ENCODE results near the gene GINS2.

Gene GINS2

DNA sequence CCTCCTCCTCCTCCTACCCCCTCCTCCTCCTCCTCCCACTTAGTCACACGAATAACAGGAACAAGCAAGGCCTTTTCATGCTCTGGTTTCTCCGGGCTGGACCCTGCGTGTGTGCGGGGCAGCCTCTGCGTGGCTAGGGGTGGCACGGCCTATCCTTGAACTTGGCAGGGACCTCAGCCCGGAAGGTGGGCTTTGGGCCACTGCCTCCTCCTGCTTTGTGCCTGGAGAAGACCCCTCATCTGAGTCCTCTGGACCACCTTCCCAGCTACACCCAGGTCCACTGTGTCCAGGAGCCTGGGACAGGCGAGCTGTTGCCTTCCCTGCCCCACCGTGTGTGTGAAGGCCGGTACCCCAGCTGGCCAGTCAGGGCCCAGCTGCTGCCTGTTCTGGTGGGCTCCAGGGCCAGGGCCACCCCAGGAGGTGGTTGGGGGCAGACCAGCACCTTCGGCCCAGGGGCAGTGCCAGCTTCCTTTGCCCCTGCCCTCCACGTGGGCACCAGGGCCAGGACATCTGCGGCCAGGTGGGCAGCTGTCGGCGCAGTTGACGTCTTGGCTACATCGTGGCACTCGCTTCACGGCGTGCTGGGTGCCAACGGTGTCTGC is 35.4 kb downstream of the GINS2 start:
- no peak for DNase-seq (ENCODE audit: low read depth)
- H3K4me3 ChIP-seq (ENCODE audit: control insufficient read depth, low read depth, low read length) = no peak overlapping the region
- TF ChIP-seq, protein P1, sequence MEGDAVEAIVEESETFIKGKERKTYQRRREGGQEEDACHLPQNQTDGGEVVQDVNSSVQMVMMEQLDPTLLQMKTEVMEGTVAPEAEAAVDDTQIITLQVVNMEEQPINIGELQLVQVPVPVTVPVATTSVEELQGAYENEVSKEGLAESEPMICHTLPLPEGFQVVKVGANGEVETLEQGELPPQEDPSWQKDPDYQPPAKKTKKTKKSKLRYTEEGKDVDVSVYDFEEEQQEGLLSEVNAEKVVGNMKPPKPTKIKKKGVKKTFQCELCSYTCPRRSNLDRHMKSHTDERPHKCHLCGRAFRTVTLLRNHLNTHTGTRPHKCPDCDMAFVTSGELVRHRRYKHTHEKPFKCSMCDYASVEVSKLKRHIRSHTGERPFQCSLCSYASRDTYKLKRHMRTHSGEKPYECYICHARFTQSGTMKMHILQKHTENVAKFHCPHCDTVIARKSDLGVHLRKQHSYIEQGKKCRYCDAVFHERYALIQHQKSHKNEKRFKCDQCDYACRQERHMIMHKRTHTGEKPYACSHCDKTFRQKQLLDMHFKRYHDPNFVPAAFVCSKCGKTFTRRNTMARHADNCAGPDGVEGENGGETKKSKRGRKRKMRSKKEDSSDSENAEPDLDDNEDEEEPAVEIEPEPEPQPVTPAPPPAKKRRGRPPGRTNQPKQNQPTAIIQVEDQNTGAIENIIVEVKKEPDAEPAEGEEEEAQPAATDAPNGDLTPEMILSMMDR (conservative IDR thresholded peaks at IDR 0.05; ENCODE audit: control insufficient read depth, insufficient read depth, low read depth, low read length) = no peak

DNA sequence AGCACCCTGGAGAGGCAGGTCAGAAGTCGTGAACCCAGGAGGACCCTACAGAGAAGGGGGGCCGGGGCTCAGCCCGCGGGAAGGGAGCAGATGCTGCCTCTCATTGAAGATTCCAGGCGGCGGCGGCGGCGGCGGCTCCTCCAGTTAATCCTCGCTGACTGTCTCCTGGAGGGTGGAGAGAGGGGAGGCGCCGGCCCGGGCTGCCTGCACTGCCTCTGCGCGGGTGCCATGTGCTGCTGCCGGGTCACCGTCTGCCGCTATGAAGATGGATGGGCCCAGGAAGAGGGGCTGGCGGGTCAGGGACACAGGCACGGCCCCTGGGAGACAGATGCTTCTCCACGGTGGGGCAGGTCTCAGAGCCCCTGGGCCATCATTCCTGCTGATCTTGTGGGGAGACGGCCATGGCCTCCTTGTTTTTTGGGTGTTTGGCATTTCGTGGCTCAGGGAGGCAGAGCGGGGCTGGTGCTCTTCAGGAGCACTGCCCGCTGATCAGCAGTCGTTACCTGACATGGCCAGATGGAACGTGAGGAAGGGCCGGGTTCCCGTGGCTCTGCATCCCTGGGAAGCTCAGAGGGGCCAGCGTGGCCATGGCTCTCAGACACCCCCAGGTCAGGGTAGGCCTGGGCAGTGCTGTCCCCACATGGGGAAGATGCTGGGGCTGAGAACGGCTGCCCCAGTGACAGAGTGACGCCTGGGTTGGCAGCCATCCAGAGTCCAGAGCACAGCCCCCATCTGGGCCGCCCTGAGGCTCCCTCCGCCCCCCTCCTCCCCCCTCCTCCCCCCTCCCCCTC is 36.1 kb downstream of the GINS2 start:
- peak; percentile 44 for DNase-seq (ENCODE audit: low read depth)
- TF ChIP-seq, protein P1 (conservative IDR thresholded peaks at IDR 0.05; ENCODE audit: control insufficient read depth, insufficient read depth, low read depth, low read length) = no peak
- no peak overlapping the region for H3K4me3 ChIP-seq (ENCODE audit: control insufficient read depth, low read depth, low read length)

- TF ChIP-seq, protein P1 (conservative IDR thresholded peaks at IDR 0.05; ENCODE audit: control insufficient read depth, insufficient read depth, low read depth, low read length) = no peak
- DNase-seq (ENCODE audit: low read depth) = no peak
- no peak overlapping the region for H3K4me3 ChIP-seq (ENCODE audit: control insufficient read depth, low read depth, low read length)
These were observed 36.9 kb downstream of the GINS2 start for GRCh38 chr16:85651629-85652430.

DNA sequence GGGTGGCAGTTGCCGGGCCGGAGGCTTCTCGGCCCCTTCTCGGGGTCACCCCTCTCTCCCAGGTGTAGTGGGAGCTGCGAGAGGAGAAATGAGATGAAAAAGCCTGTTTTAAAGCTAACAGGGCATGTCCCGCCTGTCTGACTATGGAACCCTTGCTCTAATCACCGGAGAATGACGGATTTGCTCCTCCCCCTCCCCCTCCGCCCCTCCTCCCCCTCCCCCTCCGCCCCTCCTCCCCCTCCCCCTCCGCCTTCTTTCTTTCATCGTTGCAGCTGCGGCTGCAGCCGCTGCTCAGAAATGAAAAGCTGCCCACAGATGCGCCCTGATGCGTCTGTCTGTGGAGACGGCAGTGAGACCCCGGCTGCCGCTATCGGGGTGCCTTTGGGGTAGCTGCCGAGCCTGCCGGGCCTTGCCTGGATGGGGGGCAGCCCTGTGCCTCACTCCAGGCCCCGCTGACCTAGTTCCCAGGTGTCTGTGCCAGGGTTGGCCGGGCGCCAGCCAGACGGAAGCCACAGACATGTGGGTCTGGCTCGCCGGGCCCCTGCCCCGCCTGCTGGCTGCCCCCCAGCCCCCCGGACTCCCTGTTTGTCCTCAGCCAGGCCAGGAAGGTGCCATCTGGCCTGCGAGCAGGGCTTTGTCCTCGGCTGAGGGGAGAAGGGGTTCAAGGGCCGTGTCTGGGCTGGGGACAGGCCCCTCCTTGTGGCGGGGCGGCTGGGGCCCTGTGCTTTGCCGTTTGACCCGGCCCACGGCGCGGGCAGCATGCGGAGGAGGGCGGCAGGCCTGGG is 37.7 kb downstream of the GINS2 start:
- no peak overlapping the region for H3K4me3 ChIP-seq (ENCODE audit: control insufficient read depth, low read depth, low read length)
- TF ChIP-seq, protein P1 (conservative IDR thresholded peaks at IDR 0.05; ENCODE audit: control insufficient read depth, insufficient read depth, low read depth, low read length) = no peak
- DNase-seq (ENCODE audit: low read depth) = no peak

DNA sequence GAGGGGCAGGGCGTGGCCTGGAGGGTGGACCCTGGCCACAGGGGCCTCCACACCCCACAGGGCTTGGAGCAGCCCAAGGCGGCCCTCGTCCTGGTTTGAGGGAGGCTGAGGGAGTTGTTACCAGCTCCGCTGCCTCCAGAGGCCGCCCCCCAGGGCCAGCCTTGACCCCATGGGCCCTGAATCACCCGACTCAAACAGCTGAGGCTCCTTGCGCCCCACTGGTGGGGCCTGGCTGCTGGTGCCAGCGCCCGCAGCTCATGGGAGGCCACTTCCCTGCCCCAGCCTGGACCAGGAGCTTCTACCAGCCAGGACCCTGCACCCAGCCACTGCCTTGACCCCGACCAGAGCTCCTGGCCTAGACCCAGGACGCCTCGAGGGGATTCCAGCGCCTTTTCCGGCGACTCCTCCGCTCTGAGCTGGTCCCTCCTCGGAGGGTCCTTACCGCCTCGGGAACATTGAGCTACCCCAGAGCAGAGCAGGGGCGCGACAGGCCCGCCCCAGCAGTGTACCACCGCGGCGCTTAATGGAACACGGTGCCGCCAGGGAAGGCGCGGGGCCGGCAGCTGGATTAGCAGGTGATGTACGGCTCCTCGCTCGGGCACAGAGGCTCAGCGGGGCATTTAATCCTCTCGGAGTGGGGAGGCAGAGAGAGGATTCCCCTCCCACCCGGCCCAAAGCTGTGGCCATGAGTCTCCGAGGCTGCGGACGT is 38.5 kb downstream of the GINS2 start:
- TF ChIP-seq, protein P1 (conservative IDR thresholded peaks at IDR 0.05; ENCODE audit: control insufficient read depth, insufficient read depth, low read depth, low read length) = no peak
- no peak for DNase-seq (ENCODE audit: low read depth)
- no peak overlapping the region for H3K4me3 ChIP-seq (ENCODE audit: control insufficient read depth, low read depth, low read length)
